ENCODE measurements around the gene SSH2.

DNA sequence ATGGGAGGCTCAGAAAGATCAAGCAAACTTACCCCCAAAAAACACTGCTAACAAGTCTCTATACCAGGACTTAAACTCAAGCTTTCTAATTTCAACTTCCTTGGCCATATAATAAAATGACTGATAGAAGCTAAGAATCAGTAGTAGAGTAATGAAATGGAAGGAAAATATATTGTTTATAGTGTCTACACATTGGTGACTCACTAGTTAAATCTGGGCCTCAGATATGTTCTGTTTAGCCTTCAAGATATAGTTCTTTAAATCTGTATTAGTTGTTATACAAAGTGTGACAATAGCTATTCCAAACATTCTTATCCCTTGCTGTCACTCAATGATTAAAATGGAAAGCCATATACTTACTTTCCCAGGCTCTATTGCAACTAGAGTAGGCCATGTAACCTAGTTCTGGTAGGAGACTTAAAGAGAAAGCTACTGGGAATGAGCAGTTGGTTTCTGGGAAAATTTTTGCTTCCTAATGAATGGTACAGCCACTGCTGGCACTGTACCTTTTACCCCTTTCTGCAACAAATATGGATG lies 18.3 kb downstream of the SSH2 start:
- TF ChIP-seq BRCA1 (CRISPR knock-in tag; IDR thresholded peaks at IDR 0.05) (no peak), CTCF (CRISPR knock-in tag; IDR thresholded peaks at IDR 0.05) (no peak), ZNF577 (CRISPR knock-in tag; IDR thresholded peaks at IDR 0.05; ENCODE audit: borderline replicate concordance, low read depth) (no peak), ZNF274 (CRISPR knock-in tag; IDR thresholded peaks at IDR 0.05) (no peak), POLR2A (IDR thresholded peaks at IDR 0.05; ENCODE audit: insufficient read depth in 1 of 2, low read depth in 2 of 2, low read length in 2 of 2) (no peak), TAF1 (CRISPR knock-in tag; IDR thresholded peaks at IDR 0.05) (no peak), SKI (IDR thresholded peaks at IDR 0.05; ENCODE audit: partially characterized antibody) (no peak), FOSL2 (CRISPR knock-in tag; IDR thresholded peaks at IDR 0.05) (no peak), MTA1 (CRISPR knock-in tag; IDR thresholded peaks at IDR 0.05; ENCODE audit: borderline replicate concordance) (no peak), RNF2 (conservative IDR thresholded peaks at IDR 0.05; ENCODE audit: low read depth) (no peak), SALL2 (CRISPR knock-in tag; IDR thresholded peaks at IDR 0.05) (no peak)
- TF ChIP-seq, protein P1, sequence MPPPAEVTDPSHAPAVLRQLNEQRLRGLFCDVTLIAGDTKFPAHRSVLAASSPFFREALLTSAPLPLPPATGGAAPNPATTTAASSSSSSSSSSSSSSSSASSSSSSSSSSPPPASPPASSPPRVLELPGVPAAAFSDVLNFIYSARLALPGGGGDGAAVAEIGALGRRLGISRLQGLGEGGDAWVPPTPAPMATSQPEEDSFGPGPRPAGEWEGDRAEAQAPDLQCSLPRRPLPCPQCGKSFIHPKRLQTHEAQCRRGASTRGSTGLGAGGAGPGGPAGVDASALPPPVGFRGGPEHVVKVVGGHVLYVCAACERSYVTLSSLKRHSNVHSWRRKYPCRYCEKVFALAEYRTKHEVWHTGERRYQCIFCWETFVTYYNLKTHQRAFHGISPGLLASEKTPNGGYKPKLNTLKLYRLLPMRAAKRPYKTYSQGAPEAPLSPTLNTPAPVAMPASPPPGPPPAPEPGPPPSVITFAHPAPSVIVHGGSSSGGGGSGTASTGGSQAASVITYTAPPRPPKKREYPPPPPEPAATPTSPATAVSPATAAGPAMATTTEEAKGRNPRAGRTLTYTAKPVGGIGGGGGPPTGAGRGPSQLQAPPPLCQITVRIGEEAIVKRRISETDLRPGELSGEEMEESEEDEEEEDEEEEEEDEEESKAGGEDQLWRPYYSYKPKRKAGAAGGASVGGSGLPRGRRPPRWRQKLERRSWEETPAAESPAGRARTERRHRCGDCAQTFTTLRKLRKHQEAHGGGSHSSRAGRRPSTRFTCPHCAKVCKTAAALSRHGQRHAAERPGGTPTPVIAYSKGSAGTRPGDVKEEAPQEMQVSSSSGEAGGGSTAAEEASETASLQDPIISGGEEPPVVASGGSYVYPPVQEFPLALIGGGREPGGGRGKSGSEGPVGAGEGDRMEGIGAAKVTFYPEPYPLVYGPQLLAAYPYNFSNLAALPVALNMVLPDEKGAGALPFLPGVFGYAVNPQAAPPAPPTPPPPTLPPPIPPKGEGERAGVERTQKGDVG (CRISPR knock-in tag; IDR thresholded peaks at IDR 0.05; ENCODE audit: borderline replicate concordance): no peak

All from HepG2 (cell line).